Upper lobe of right lung (tissue), 1 donor: Measurements from ENCODE around the gene NAT8L. TPM values are rescaled to one million over a fixed set of nuclear protein-coding genes. Genes with fewer than 3 reads are reported as not detected.
A peak's percentile ranks its signal among the peaks of the same experiment; 100 is the strongest.

Source experiments
- ATAC-seq: fragments of 200-7000 bp; cut with Tn5 transposase; one replicate; pipeline ENCODE4 v1.9.1; 2020; ENCODE audit warnings: mild to moderate bottlenecking, moderate library complexity
- DNase-seq: peaks from one replicate; pipeline ENCODE4 v3.0.0-alpha.2; 2020
- H3K27ac ChIP-seq: fragments of 200-600 bp; one replicate; pipeline ENCODE4 v1.8.0; 2022
- H3K27me3 ChIP-seq: fragments of 200-600 bp; one replicate; pipeline ENCODE4 v1.8.0; 2022; ENCODE audit warnings: mild to moderate bottlenecking
- H3K36me3 ChIP-seq: fragments of 200-600 bp; one replicate; pipeline ENCODE4 v1.8.0; 2022
- H3K4me1 ChIP-seq: fragments of 200-600 bp; one replicate; pipeline ENCODE4 v1.8.0; 2022
- H3K4me3 ChIP-seq: fragments of 200-600 bp; one replicate; pipeline ENCODE4 v1.8.0; 2022; ENCODE audit warnings: mild to moderate bottlenecking
- H3K9me3 ChIP-seq: fragments of 200-600 bp; one replicate; pipeline ENCODE4 v1.8.0; 2022
- intact Hi-C: fragments of 100-400 bp; cut with DNase I; formaldehyde crosslinking; loops from one replicate; pipeline ENCODE4 v1.11.0; 2022
- total RNA-seq: library from RNA; stranded (reverse); fragmentation: NEBNext Ultra II Directional; extraction: Animal tissue kit (Norgen Biotek cat#: 25700); gene quantifications from one replicate; pipeline ENCODE4 v1.2.1, GENCODE V29; 2021
- TF ChIP-seq, protein P1 (sequence below): fragments of 200-600 bp; IDR thresholded peaks from one replicate; pipeline ENCODE4 v1.8.0; 2022; ENCODE audit warnings: antibody characterized with exemption
- donor health status: DM: no; HTN: yes; CAD: no; lungs with severe emphysema.

NAT8L gene
- total RNA-seq, 1 donor from 2014 or later, result 0.46 TPM

DNA sequence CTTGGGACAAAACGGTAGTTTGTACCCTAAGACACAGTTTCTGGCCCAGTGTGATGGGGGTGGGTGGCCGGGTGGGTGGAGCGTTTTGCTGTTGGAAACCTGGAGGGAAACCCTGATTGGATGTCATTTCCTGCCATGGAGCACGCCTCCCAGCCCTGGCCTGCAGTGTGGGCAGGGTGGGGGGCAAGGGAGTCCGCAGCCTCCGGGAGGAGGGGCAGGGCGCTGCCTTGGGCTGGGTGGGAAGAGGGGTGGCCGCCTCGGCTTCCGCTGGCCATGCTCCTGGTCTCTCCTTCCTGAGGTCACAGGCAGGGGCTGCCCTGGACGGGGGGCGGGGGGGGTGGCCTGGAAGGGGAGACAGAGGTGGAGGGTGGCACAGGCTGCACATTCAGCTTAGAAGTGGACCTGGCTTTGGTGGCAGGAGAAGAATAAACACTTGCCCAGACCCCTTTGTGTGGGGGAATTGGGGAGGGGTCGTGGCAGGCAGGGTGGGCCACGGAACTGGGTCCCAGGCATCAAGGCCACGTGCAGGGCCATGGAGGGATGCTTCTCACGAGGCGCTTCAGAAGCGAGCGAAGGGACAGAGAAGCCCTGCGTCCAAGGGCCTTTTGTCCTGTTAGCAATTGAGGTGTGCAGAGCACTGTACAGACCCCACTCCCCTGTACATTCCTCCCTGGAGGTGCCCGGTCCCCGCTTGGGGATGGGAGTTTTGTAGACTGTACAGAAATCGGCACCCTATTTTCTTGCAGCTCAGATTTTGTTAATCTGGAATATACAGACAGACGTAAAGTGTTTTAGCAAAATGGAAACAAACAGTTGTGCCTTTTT lies 6.2 kb downstream of the NAT8L start:
- peaks cover 17% of the 10 kb centered on the region for H3K27me3 ChIP-seq
- peak; percentile 45 for DNase-seq
- no peak for ATAC-seq
- no peaks in the 10 kb centered on the region for H3K36me3 ChIP-seq
- intact Hi-C loops, result no loop called here
- H3K4me3 ChIP-seq, result no peak overlapping the region
- no peaks in the 10 kb centered on the region for H3K4me1 ChIP-seq
- TF ChIP-seq, protein P1, sequence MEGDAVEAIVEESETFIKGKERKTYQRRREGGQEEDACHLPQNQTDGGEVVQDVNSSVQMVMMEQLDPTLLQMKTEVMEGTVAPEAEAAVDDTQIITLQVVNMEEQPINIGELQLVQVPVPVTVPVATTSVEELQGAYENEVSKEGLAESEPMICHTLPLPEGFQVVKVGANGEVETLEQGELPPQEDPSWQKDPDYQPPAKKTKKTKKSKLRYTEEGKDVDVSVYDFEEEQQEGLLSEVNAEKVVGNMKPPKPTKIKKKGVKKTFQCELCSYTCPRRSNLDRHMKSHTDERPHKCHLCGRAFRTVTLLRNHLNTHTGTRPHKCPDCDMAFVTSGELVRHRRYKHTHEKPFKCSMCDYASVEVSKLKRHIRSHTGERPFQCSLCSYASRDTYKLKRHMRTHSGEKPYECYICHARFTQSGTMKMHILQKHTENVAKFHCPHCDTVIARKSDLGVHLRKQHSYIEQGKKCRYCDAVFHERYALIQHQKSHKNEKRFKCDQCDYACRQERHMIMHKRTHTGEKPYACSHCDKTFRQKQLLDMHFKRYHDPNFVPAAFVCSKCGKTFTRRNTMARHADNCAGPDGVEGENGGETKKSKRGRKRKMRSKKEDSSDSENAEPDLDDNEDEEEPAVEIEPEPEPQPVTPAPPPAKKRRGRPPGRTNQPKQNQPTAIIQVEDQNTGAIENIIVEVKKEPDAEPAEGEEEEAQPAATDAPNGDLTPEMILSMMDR, result no peak
- H3K9me3 ChIP-seq, result no peaks in the 10 kb centered on the region
- H3K27ac ChIP-seq, result no peak overlapping the region

DNA sequence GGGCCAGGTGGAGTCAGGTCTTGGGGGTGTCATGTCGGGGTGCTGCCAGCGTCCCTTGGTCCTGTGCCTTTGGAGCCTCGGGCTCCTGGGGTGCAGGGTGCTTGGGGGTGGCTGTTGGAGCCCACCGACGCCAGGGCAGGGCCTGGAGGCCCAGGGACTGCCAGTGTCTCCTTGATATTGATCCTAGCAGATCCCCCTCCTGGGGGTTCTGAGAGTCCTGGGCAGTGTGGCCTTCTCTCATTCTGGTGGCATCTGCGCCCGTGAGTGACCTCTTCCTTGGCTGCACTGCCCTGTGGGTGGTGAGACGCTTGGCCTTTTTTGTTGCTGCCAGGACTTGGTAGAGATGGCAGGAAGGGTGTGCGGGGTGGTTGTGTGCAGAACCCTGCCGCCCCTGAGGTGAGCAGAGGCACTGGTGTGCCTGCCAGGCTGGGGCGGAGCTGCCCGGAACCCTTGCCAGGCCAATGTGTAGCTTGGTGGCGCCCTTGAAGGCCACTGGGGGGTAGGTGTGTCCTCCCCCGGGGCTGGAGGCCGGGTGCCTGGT lies 7.0 kb downstream of the NAT8L start:
- TF ChIP-seq, protein P1, result no peak

DNA sequence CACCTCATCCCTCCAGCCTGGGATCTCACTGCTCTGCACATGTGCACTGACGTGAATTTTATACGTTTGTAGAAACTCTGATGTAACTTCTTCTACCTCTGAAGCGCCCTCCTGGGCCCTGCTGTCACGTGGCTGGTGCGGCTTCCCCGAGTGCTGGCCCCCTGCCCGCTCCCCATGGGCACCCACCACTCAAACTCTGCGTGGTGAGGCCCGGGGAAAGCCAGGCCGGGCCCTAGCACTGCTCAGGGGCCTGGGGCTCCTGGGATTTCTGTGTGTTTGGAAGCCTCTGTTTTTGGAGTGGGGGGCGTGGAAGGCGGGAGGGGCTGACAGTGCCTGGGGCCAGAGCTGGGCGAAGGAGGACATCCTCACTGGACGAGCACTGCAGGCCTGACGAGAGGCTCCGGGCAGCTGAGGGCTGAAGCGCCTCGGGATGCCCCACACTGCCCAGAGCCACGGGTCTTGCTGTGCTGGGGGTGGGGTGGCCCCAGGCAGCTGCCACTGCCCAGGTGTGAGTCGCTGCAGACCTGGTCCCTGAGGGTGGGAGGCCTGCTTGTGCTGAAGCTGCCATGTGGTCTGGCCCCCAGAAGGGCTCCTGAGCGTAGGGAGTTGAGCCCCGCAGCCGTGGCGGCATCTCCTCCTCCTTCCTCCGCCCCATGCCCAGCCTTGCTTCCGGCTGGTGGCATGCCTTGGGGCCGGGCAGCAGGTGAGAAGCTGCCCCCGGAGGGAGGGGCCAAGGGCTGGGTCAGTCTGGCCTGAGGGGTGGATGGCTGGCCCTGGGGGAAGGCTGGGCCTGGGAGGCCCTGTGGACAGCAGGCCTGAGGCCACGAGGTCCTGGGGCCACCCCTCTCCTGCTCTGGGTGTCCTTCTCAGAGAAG lies 7.7 kb downstream of the NAT8L start:
- Histone ChIP-seq H3K9me3 (no peaks in the 10 kb centered on the region), H3K4me1 (no peaks in the 10 kb centered on the region), H3K27me3 (peaks cover 2% of the 10 kb centered on the region), H3K27ac (no peak overlapping the region), H3K36me3 (no peaks in the 10 kb centered on the region), H3K4me3 (no peak overlapping the region)
- intact Hi-C loops, result no loop called here
- TF ChIP-seq, protein P1, result no peak
- no peak for ATAC-seq
- peak; percentile 47 for DNase-seq

More for the DNA sequence above, 7.0 kb downstream of the NAT8L start:
- H3K27me3 ChIP-seq, result peaks cover 10% of the 10 kb centered on the region
- ATAC-seq, result no peak
- intact Hi-C loops, result no loop called here
- no peaks in the 10 kb centered on the region for H3K36me3 ChIP-seq
- H3K4me3 ChIP-seq, result no peak overlapping the region
- H3K4me1 ChIP-seq, result no peaks in the 10 kb centered on the region
- H3K9me3 ChIP-seq, result no peaks in the 10 kb centered on the region
- peak; percentile 59 for DNase-seq
- H3K27ac ChIP-seq, result no peak overlapping the region

DNA sequence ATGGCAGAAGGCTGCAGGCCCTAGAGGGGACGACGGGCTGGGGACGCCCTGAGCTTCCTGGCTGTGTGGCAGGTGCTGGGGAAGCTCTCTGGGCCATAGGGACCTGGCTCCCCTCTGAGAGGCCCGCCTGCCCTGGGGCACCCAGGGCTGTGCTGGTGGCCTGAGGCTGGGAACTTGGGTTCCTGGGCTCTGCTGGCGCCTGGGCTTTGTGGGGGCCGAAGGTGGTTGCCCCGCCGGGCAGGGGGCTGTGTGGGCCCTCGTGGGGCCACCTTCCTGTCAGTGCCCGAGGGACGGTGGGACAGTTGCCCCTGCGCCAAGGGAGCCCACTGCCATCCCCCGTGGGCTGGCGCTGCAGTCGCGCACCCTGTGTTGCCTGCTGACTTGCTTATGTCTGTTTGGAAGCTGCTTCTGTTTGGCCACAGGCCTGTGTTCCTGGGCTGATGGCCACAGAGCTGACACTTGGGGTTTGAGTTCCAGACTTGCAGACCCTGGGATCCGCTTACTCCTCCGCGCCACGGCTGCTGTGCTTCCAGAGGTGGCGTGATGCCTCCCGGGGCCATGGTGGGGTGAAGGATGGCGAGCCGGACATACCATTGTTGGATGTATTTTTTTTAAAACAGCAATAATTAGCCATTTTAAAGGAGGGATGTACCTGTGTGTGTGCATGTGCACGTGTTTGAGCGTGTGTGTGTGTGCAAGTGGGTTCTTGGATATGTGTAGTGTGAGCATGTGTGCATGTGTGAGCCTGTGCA lies 8.5 kb downstream of the NAT8L start:
- no peak for ATAC-seq
- intact Hi-C loops, result no loop called here
- DNase-seq, result peak; percentile 60
- Histone ChIP-seq H3K4me1 (no peaks in the 10 kb centered on the region), H3K9me3 (no peaks in the 10 kb centered on the region), H3K27me3 (no peaks in the 10 kb centered on the region), H3K4me3 (no peak overlapping the region), H3K27ac (no peak overlapping the region), H3K36me3 (no peaks in the 10 kb centered on the region)
- TF ChIP-seq, protein P1, result no peak

DNA sequence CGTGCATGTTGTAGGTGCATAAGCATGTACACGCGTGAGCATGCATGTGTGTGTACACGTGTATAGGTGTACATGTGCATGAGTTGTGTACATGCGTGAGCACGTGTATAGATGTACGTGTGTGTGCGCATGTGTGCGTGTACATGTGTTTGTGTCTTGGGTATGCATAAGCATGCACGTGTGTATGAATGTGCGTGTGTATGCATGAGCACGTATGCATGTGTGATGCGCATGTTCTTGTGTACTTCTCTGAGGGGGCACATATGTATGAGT lies 9.0 kb downstream of the NAT8L start:
- no peak for ATAC-seq
- H3K4me1 ChIP-seq, result no peaks in the 10 kb centered on the region
- H3K27me3 ChIP-seq, result no peaks in the 10 kb centered on the region
- H3K4me3 ChIP-seq, result no peak overlapping the region
- DNase-seq, result no peak
- TF ChIP-seq, protein P1, result no peak
- no peaks in the 10 kb centered on the region for H3K9me3 ChIP-seq
- no peaks in the 10 kb centered on the region for H3K36me3 ChIP-seq
- H3K27ac ChIP-seq, result no peak overlapping the region
- intact Hi-C loops, result no loop called here
